ENCODE data around the gene ARHGEF37. TPM values are rescaled to one million over a fixed set of nuclear protein-coding genes. Genes with fewer than 3 reads are reported as not detected.
A peak's percentile ranks its signal among the peaks of the same experiment; 100 is the strongest.

Gene ARHGEF37
- total and polyA plus RNA-seq, 4 donors: 0.71 to 6.1 (median 2.7) TPM

GRCh38 chr5:149658299-149658698 lies 77.0 kb downstream of the ARHGEF37 start:
- 91% methylated on average over 1 of the region's 1 CpG for WGBS

GRCh38 chr5:149664083-149664482 lies 82.8 kb downstream of the ARHGEF37 start:
- H3K27ac ChIP-seq (ENCODE audit: low read depth in 1 of 2, low read length in 2 of 2): no peak overlapping the region
- H3K36me3 ChIP-seq (ENCODE audit: control insufficient read depth in 4 of 4, insufficient read depth in 3 of 4, low read depth in 1 of 4, low read length in 3 of 4): no peaks in the 10 kb centered on the region
- peaks cover 0 to 8% (median 2%) of the 10 kb centered on the region in 4 donors for H3K4me1 ChIP-seq (ENCODE audit: control insufficient read depth in 4 of 4, insufficient read depth in 4 of 4, low read length in 3 of 4)
- no peak for DNase-seq (ENCODE audit: low spot score)
- no peak overlapping the region for H3K9ac ChIP-seq (ENCODE audit: low read depth in 1 of 2, low read length in 2 of 2)
- H3K4me3 ChIP-seq (ENCODE audit: low read depth in 1 of 3, low read length in 3 of 3): no peak overlapping the region
- 56% methylated on average over 1 of the region's 1 CpG for WGBS
- no peak for TF ChIP-seq ATF3 (IDR thresholded peaks at IDR 0.05)
- TF ChIP-seq HNF4G (IDR thresholded peaks at IDR 0.05): no peak
- TF ChIP-seq NR2F2 (IDR thresholded peaks at IDR 0.05): peak; percentile 18
- no peak for TF ChIP-seq REST (IDR thresholded peaks at IDR 0.05)
- TF ChIP-seq SP1 (IDR thresholded peaks at IDR 0.05): no peak
- no peak for TF ChIP-seq RXRA (IDR thresholded peaks at IDR 0.05)
- H3K27me3 ChIP-seq (ENCODE audit: control insufficient read depth in 4 of 4, insufficient read depth in 4 of 4, low read length in 3 of 4): no peaks in the 10 kb centered on the region
- H3K9me3 ChIP-seq (ENCODE audit: control insufficient read depth in 4 of 4, low read length in 3 of 4): no peaks in the 10 kb centered on the region

More at GRCh38 chr5:149658299-149658698, 77.0 kb downstream of the ARHGEF37 start:
- Histone ChIP-seq H3K27ac (ENCODE audit: low read depth in 1 of 2, low read length in 2 of 2) (no peak overlapping the region), H3K4me1 (ENCODE audit: control insufficient read depth in 4 of 4, insufficient read depth in 4 of 4, low read length in 3 of 4) (no peaks in the 10 kb centered on the region), H3K9ac (ENCODE audit: low read depth in 1 of 2, low read length in 2 of 2) (no peak overlapping the region), H3K9me3 (ENCODE audit: control insufficient read depth in 4 of 4, low read length in 3 of 4) (no peaks in the 10 kb centered on the region), H3K27me3 (ENCODE audit: control insufficient read depth in 4 of 4, insufficient read depth in 4 of 4, low read length in 3 of 4) (no peaks in the 10 kb centered on the region), H3K4me3 (ENCODE audit: low read depth in 1 of 3, low read length in 3 of 3) (no peak overlapping the region), H3K36me3 (ENCODE audit: control insufficient read depth in 4 of 4, insufficient read depth in 3 of 4, low read depth in 1 of 4, low read length in 3 of 4) (no peaks in the 10 kb centered on the region)
- TF ChIP-seq TAF1 (conservative IDR thresholded peaks at IDR 0.05): no peak
- no peak for TF ChIP-seq SP1 (IDR thresholded peaks at IDR 0.05)
- TF ChIP-seq RXRA (IDR thresholded peaks at IDR 0.05): no peak
- no peak for TF ChIP-seq FOXA2 (IDR thresholded peaks at IDR 0.05)
- TF ChIP-seq YY1 (IDR thresholded peaks at IDR 0.05): no peak
- no peak for TF ChIP-seq GABPA (IDR thresholded peaks at IDR 0.05 in 1 of 2, conservative IDR thresholded peaks at IDR 0.05 in 1 of 2)
- no peak for TF ChIP-seq ATF3 (IDR thresholded peaks at IDR 0.05)
- TF ChIP-seq JUND (IDR thresholded peaks at IDR 0.05): no peak
- no peak for TF ChIP-seq HNF4A (conservative IDR thresholded peaks at IDR 0.05)
- TF ChIP-seq ZBTB33 (IDR thresholded peaks at IDR 0.05): no peak
- no peak for TF ChIP-seq HNF4G (IDR thresholded peaks at IDR 0.05)
- TF ChIP-seq FOXA1 (IDR thresholded peaks at IDR 0.05): no peak
- DNase-seq (ENCODE audit: low spot score): no peak

Measured in liver (tissue), 9 donors.